HG03558 (cell line): Measurements from ENCODE around the gene EBLN2.

Experiments used
- ATAC-seq: cut with Tn5 transposase; IDR thresholded peaks from one replicate; pipeline ENCODE4 v1.9.1; 2021; ENCODE audit warnings: moderate number of reproducible peaks; ENCODE audit not compliant: unreplicated experiment; ENCODE audit errors: extremely low read depth

EBLN2 gene

GRCh38 chr3:73061416-73061815 is at the start of gene EBLN2:
Gene EBLN2 (plus strand): TSS chr3:73061659. CDS start chr3:73062082, 423 bp downstream.
- ATAC-seq: no peak

GRCh38 chr3:73018298-73018697 is 43.2 kb upstream of the EBLN2 start:
- no peak for ATAC-seq

GRCh38 chr3:73018790-73019441 is 42.5 kb upstream of the EBLN2 start:
- no peak for ATAC-seq

- ATAC-seq: no peak
These were observed 40.1 kb upstream of the EBLN2 start for GRCh38 chr3:73021301-73021835.

- no peak for ATAC-seq
These were observed 36.6 kb upstream of the EBLN2 start for GRCh38 chr3:73024836-73025235.

GRCh38 chr3:73026111-73026759 is 35.2 kb upstream of the EBLN2 start:
- ATAC-seq: no peak

GRCh38 chr3:73026760-73027113 is 34.7 kb upstream of the EBLN2 start:
- ATAC-seq: no peak

- ATAC-seq: no peak
These were observed 32.7 kb upstream of the EBLN2 start for GRCh38 chr3:73028803-73029202.

- ATAC-seq: no peak
These were observed 32.1 kb upstream of the EBLN2 start for GRCh38 chr3:73029321-73029796.

GRCh38 chr3:73030073-73030597 is 31.3 kb upstream of the EBLN2 start:
- ATAC-seq: no peak

- ATAC-seq: no peak
These were observed 29.8 kb upstream of the EBLN2 start for GRCh38 chr3:73031573-73032103.

- no peak for ATAC-seq
These were observed 24.5 kb upstream of the EBLN2 start for GRCh38 chr3:73036694-73037591.

- no peak for ATAC-seq
These were observed 19.9 kb upstream of the EBLN2 start for GRCh38 chr3:73041537-73041936.

GRCh38 chr3:73043414-73043813 is 18.0 kb upstream of the EBLN2 start:
- no peak for ATAC-seq

- ATAC-seq: no peak
These were observed 16.1 kb upstream of the EBLN2 start for GRCh38 chr3:73045391-73045790.

GRCh38 chr3:73046195-73046594 is 15.3 kb upstream of the EBLN2 start:
- ATAC-seq: no peak

- no peak for ATAC-seq
These were observed 12.1 kb upstream of the EBLN2 start for GRCh38 chr3:73049319-73049718.

GRCh38 chr3:73052857-73053256 is 8.6 kb upstream of the EBLN2 start:
- ATAC-seq: no peak

GRCh38 chr3:73055583-73055982 is 5.9 kb upstream of the EBLN2 start:
- no peak for ATAC-seq
